HEK293 (cell line): ENCODE measurements around the gene NRROS.
A peak's percentile ranks its signal among the peaks of the same experiment; 100 is the strongest.

Experiments
- GLIS2 ChIP-seq: fragments of 450-650 bp; formaldehyde crosslinking; IDR thresholded peaks from 2 replicates; pipeline ENCODE4 v1.5.1; 2016; ENCODE audit warnings: missing biosample characterization, missing genetic modification characterization
- HOXA7 ChIP-seq: sonication (generic); formaldehyde crosslinking; IDR thresholded peaks from 2 replicates; pipeline ENCODE4 v1.8.1; 2022; ENCODE audit warnings: missing genetic modification reagents, borderline replicate concordance
- KLF9 ChIP-seq: fragments of 450-650 bp; formaldehyde crosslinking; IDR thresholded peaks from 2 replicates; pipeline ENCODE4 v1.5.1; 2016; ENCODE audit warnings: missing biosample characterization, missing genetic modification characterization, low read depth
- ZBTB17 ChIP-seq: fragments of 450-650 bp; formaldehyde crosslinking; IDR thresholded peaks from 2 replicates; pipeline ENCODE4 v1.5.1; 2016; ENCODE audit warnings: missing biosample characterization, missing genetic modification characterization
- ZBTB8A ChIP-seq: fragments of 450-650 bp; formaldehyde crosslinking; IDR thresholded peaks from 2 replicates; pipeline ENCODE4 v1.5.1; 2016; ENCODE audit warnings: missing biosample characterization, missing genetic modification characterization
- ZNF140 ChIP-seq: fragments of 450-650 bp; formaldehyde crosslinking; IDR thresholded peaks from 2 replicates; pipeline ENCODE4 v1.5.1; 2016; ENCODE audit warnings: missing biosample characterization, missing genetic modification characterization
- ZNF214 ChIP-seq: fragments of 450-650 bp; formaldehyde crosslinking; IDR thresholded peaks from 2 replicates; pipeline ENCODE4 v1.5.1; 2017; ENCODE audit warnings: missing biosample characterization, mild to moderate bottlenecking, missing genetic modification characterization, borderline replicate concordance
- ZNF302 ChIP-seq: fragments of 450-650 bp; formaldehyde crosslinking; IDR thresholded peaks from 2 replicates; pipeline ENCODE4 v1.5.1; 2016; ENCODE audit warnings: missing biosample characterization, missing genetic modification characterization, low read depth
- ZNF324 ChIP-seq: fragments of 450-650 bp; formaldehyde crosslinking; IDR thresholded peaks from 2 replicates; pipeline ENCODE4 v1.5.1; 2016; ENCODE audit warnings: missing biosample characterization, missing genetic modification characterization
- ZNF561 ChIP-seq: fragments of 450-650 bp; IDR thresholded peaks from 2 replicates; pipeline ENCODE4 v1.5.1; 2018; ENCODE audit warnings: missing biosample characterization, missing genetic modification characterization, borderline replicate concordance
- ZNF596 ChIP-seq: fragments of 450-650 bp; IDR thresholded peaks from 2 replicates; pipeline ENCODE4 v1.5.0; 2018; ENCODE audit warnings: missing biosample characterization, mild to moderate bottlenecking, missing genetic modification characterization, moderate library complexity
- ZNF76 ChIP-seq: fragments of 450-650 bp; formaldehyde crosslinking; IDR thresholded peaks from 2 replicates; pipeline ENCODE4; 2016; ENCODE audit warnings: low read depth, missing biosample characterization, missing genetic modification characterization, borderline replicate concordance
- ZNF785 ChIP-seq: fragments of 450-650 bp; formaldehyde crosslinking; IDR thresholded peaks from 2 replicates; pipeline ENCODE4 v1.5.1; 2016; ENCODE audit warnings: missing biosample characterization, missing genetic modification characterization
- ZNF791 ChIP-seq: fragments of 450-650 bp; formaldehyde crosslinking; IDR thresholded peaks from 2 replicates; pipeline ENCODE4 v1.5.1; 2016; ENCODE audit warnings: missing biosample characterization, missing genetic modification characterization
- ZNF792 ChIP-seq: fragments of 450-650 bp; formaldehyde crosslinking; IDR thresholded peaks from 2 replicates; pipeline ENCODE4 v1.5.1; 2016; ENCODE audit warnings: missing biosample characterization, missing genetic modification characterization
- TF ChIP-seq, protein P1 (sequence below): fragments of 450-650 bp; formaldehyde crosslinking; IDR thresholded peaks from 2 replicates; pipeline ENCODE4 v1.5.1; 2017; ENCODE audit warnings: missing biosample characterization, missing genetic modification characterization
- TF ChIP-seq, protein P2 (sequence below): fragments of 450-650 bp; formaldehyde crosslinking; conservative IDR thresholded peaks from 2 replicates; pipeline ENCODE4 v1.5.1; 2016; ENCODE audit warnings: low read depth, missing biosample characterization, missing genetic modification characterization
- TF ChIP-seq, protein P3 (sequence below): fragments of 450-650 bp; formaldehyde crosslinking; IDR thresholded peaks from 2 replicates; pipeline ENCODE4 v1.5.1; 2016; ENCODE audit warnings: missing biosample characterization, missing genetic modification characterization
- TF ChIP-seq, protein P4 (sequence below): fragments of 450-650 bp; formaldehyde crosslinking; IDR thresholded peaks from 2 replicates; pipeline ENCODE4 v1.5.1; 2016; ENCODE audit warnings: missing biosample characterization, missing genetic modification characterization
- TF ChIP-seq, protein P5 (sequence below): fragments of 450-650 bp; formaldehyde crosslinking; IDR thresholded peaks from 2 replicates; pipeline ENCODE4 v1.5.1; 2016; ENCODE audit warnings: missing biosample characterization, missing genetic modification characterization
- TF ChIP-seq, protein P6 (sequence below): fragments of 450-650 bp; formaldehyde crosslinking; IDR thresholded peaks from 2 replicates; pipeline ENCODE4 v1.5.1; 2017; ENCODE audit warnings: missing biosample characterization, missing genetic modification characterization
- TF ChIP-seq, protein P7 (sequence below): sonication (generic); formaldehyde crosslinking; IDR thresholded peaks from 2 replicates; pipeline ENCODE4 v1.8.1; 2022; ENCODE audit warnings: mild to moderate bottlenecking, moderate library complexity, missing genetic modification reagents
- TF ChIP-seq, protein P8 (sequence below): fragments of 450-650 bp; formaldehyde crosslinking; IDR thresholded peaks from 2 replicates; pipeline ENCODE4 v1.5.1; 2016; ENCODE audit warnings: missing biosample characterization, missing genetic modification characterization

Gene NRROS

DNA sequence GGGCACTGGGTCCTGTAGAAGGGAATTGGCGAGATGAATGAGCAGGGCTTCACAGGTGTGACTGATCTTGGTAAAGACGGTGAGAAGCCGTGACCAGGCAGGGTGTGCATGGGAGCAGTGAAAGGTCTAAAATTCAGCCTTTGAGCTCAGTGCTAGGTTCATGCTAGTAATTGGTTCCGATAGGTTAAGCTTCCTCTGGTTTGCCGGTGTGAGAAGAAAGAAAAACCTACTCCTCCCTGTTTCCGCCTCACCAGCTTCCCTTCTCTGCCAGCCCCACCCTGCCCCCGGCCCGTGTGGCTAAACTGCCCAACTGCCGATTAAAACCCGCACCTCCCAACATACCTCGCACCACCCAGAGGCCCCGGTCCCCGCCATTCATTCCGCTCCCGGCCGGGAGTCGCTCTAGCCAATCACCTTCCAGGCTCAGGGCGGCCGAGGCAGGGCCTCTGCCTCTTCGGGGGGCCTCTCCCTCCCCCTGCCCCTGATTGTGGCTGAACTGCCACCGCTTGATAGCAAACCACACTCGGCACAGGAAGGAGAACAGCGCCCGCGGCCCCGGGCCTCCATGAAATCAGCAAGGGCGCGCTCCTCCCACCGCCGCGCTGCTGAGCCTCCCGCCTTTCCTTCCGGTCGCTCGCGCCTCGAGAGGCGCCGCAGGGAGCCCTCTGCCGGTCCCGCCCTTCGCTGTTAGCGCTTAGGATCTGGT, 7.3 kb upstream of the NRROS start (continued):
- TF ChIP-seq, protein P1, sequence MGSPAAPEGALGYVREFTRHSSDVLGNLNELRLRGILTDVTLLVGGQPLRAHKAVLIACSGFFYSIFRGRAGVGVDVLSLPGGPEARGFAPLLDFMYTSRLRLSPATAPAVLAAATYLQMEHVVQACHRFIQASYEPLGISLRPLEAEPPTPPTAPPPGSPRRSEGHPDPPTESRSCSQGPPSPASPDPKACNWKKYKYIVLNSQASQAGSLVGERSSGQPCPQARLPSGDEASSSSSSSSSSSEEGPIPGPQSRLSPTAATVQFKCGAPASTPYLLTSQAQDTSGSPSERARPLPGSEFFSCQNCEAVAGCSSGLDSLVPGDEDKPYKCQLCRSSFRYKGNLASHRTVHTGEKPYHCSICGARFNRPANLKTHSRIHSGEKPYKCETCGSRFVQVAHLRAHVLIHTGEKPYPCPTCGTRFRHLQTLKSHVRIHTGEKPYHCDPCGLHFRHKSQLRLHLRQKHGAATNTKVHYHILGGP (tag by site-specific recombination) = no peak
- TF ChIP-seq ZNF302 (no peak), ZBTB17 (tag by site-specific recombination) (peak; percentile 70; the same call in 1 of the 2 replicates), ZNF792 (tag by site-specific recombination) (no peak), GLIS2 (peak; percentile 98), HOXA7 (CRISPR knock-in tag) (no peak), ZNF596 (no peak), ZNF324 (tag by site-specific recombination) (no peak), ZNF561 (peak; percentile 53; the same call in 1 of the 2 replicates), ZBTB8A (tag by site-specific recombination) (peak; percentile 86), ZNF214 (tag by site-specific recombination) (no peak), ZNF785 (tag by site-specific recombination) (no peak), ZNF76 (tag by site-specific recombination) (peak; percentile 96), ZNF140 (tag by site-specific recombination) (no peak), KLF9 (tag by site-specific recombination) (0 out of 2 replicates have a peak, but pooled peaks have one; percentile 38), ZNF791 (no peak)
- TF ChIP-seq, protein P2, sequence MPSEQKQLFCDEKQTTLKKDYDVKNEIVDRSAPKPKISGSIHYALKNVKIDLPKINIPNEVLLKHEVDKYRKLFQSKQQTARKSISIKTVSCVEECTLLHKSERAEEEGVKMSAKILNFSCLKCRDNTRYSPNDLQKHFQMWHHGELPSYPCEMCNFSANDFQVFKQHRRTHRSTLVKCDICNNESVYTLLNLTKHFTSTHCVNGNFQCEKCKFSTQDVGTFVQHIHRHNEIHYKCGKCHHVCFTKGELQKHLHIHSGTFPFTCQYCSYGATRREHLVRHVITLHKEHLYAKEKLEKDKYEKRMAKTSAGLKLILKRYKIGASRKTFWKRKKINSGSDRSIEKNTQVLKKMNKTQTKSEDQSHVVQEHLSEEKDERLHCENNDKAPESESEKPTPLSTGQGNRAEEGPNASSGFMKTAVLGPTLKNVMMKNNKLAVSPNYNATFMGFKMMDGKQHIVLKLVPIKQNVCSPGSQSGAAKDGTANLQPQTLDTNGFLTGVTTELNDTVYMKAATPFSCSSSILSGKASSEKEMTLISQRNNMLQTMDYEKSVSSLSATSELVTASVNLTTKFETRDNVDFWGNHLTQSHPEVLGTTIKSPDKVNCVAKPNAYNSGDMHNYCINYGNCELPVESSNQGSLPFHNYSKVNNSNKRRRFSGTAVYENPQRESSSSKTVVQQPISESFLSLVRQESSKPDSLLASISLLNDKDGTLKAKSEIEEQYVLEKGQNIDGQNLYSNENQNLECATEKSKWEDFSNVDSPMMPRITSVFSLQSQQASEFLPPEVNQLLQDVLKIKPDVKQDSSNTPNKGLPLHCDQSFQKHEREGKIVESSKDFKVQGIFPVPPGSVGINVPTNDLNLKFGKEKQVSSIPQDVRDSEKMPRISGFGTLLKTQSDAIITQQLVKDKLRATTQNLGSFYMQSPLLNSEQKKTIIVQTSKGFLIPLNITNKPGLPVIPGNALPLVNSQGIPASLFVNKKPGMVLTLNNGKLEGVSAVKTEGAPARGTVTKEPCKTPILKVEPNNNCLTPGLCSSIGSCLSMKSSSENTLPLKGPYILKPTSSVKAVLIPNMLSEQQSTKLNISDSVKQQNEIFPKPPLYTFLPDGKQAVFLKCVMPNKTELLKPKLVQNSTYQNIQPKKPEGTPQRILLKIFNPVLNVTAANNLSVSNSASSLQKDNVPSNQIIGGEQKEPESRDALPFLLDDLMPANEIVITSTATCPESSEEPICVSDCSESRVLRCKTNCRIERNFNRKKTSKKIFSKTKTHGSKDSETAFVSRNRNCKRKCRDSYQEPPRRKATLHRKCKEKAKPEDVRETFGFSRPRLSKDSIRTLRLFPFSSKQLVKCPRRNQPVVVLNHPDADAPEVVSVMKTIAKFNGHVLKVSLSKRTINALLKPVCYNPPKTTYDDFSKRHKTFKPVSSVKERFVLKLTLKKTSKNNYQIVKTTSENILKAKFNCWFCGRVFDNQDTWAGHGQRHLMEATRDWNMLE (tag by site-specific recombination) = no peak
- TF ChIP-seq, protein P3, sequence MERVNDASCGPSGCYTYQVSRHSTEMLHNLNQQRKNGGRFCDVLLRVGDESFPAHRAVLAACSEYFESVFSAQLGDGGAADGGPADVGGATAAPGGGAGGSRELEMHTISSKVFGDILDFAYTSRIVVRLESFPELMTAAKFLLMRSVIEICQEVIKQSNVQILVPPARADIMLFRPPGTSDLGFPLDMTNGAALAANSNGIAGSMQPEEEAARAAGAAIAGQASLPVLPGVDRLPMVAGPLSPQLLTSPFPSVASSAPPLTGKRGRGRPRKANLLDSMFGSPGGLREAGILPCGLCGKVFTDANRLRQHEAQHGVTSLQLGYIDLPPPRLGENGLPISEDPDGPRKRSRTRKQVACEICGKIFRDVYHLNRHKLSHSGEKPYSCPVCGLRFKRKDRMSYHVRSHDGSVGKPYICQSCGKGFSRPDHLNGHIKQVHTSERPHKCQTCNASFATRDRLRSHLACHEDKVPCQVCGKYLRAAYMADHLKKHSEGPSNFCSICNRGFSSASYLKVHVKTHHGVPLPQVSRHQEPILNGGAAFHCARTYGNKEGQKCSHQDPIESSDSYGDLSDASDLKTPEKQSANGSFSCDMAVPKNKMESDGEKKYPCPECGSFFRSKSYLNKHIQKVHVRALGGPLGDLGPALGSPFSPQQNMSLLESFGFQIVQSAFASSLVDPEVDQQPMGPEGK = peak; percentile 84
- TF ChIP-seq, protein P4, sequence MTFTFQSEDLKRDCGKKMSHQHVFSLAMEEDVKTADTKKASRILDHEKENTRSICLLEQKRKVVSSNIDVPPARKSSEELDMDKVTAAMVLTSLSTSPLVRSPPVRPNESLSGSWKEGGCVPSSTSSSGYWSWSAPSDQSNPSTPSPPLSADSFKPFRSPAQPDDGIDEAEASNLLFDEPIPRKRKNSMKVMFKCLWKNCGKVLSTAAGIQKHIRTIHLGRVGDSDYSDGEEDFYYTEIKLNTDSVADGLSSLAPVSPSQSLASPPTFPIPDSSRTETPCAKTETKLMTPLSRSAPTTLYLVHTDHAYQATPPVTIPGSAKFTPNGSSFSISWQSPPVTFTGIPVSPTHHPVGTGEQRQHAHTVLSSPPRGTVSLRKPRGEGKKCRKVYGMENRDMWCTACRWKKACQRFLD = no peak
- TF ChIP-seq, protein P5, sequence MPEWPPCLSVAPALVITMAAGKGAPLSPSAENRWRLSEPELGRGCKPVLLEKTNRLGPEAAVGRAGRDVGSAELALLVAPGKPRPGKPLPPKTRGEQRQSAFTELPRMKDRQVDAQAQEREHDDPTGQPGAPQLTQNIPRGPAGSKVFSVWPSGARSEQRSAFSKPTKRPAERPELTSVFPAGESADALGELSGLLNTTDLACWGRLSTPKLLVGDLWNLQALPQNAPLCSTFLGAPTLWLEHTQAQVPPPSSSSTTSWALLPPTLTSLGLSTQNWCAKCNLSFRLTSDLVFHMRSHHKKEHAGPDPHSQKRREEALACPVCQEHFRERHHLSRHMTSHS (tag by site-specific recombination) = no peak
- TF ChIP-seq, protein P6, sequence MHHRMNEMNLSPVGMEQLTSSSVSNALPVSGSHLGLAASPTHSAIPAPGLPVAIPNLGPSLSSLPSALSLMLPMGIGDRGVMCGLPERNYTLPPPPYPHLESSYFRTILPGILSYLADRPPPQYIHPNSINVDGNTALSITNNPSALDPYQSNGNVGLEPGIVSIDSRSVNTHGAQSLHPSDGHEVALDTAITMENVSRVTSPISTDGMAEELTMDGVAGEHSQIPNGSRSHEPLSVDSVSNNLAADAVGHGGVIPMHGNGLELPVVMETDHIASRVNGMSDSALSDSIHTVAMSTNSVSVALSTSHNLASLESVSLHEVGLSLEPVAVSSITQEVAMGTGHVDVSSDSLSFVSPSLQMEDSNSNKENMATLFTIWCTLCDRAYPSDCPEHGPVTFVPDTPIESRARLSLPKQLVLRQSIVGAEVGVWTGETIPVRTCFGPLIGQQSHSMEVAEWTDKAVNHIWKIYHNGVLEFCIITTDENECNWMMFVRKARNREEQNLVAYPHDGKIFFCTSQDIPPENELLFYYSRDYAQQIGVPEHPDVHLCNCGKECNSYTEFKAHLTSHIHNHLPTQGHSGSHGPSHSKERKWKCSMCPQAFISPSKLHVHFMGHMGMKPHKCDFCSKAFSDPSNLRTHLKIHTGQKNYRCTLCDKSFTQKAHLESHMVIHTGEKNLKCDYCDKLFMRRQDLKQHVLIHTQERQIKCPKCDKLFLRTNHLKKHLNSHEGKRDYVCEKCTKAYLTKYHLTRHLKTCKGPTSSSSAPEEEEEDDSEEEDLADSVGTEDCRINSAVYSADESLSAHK (tag by site-specific recombination) = no peak
- TF ChIP-seq, protein P7, sequence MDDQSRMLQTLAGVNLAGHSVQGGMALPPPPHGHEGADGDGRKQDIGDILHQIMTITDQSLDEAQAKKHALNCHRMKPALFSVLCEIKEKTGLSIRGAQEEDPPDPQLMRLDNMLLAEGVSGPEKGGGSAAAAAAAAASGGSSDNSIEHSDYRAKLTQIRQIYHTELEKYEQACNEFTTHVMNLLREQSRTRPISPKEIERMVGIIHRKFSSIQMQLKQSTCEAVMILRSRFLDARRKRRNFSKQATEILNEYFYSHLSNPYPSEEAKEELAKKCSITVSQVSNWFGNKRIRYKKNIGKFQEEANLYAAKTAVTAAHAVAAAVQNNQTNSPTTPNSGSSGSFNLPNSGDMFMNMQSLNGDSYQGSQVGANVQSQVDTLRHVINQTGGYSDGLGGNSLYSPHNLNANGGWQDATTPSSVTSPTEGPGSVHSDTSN (CRISPR knock-in tag) = no peak
- TF ChIP-seq, protein P8, sequence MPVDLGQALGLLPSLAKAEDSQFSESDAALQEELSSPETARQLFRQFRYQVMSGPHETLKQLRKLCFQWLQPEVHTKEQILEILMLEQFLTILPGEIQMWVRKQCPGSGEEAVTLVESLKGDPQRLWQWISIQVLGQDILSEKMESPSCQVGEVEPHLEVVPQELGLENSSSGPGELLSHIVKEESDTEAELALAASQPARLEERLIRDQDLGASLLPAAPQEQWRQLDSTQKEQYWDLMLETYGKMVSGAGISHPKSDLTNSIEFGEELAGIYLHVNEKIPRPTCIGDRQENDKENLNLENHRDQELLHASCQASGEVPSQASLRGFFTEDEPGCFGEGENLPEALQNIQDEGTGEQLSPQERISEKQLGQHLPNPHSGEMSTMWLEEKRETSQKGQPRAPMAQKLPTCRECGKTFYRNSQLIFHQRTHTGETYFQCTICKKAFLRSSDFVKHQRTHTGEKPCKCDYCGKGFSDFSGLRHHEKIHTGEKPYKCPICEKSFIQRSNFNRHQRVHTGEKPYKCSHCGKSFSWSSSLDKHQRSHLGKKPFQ = peak; percentile 46; the same call in 1 of the 2 replicates
